PFSK-1 (cell line): Measurements from ENCODE around the gene BABAM2.

Experiments
- FOXP2 ChIP-seq: optimal IDR thresholded peaks from 2 replicates; pipeline ENCODE3; 2011; ENCODE audit warnings: borderline replicate concordance, control low read depth, inconsistent platforms; ENCODE audit not compliant: insufficient read depth; ENCODE audit errors: extremely low read length, extremely low read depth
- POLR2AphosphoS5 ChIP-seq: IDR thresholded peaks from 2 replicates; pipeline ENCODE4 v1.6.1; 2012; ENCODE audit warnings: low read depth, mild to moderate bottlenecking, control low read depth, low read length, moderate library complexity
- REST ChIP-seq, 2 experiments: IDR thresholded peaks; 2 replicates each; pipeline versions ENCODE4 v1.6.1 to v1.8.0; 2011 to 2012; ENCODE audit warnings: low read depth in 2 of 2, low read length in 2 of 2, control low read depth in 1 of 2, inconsistent platforms in 1 of 2, mild to moderate bottlenecking in 1 of 2, moderate library complexity in 1 of 2; ENCODE audit not compliant: insufficient read depth in 1 of 2
- SIN3A ChIP-seq: IDR thresholded peaks from 2 replicates; pipeline ENCODE4 v1.6.1; 2012; ENCODE audit warnings: mild to moderate bottlenecking, low read length, moderate library complexity, borderline replicate concordance; ENCODE audit not compliant: insufficient read depth
- TAF1 ChIP-seq: IDR thresholded peaks from 2 replicates; pipeline ENCODE4 v1.6.1; 2012; ENCODE audit warnings: low read length, control low read depth, borderline replicate concordance; ENCODE audit not compliant: insufficient read depth

The BABAM2 gene

GRCh38 chr2:27980242-27980641, 89.7 kb downstream of the BABAM2 start:
- TF ChIP-seq REST (IDR thresholded peaks at IDR 0.05; ENCODE audit: insufficient read depth in 1 of 2, low read depth in 2 of 2, low read length in 2 of 2): no peak
- TF ChIP-seq FOXP2: no peak
- no peak for TF ChIP-seq SIN3A
- no peak for TF ChIP-seq POLR2AphosphoS5
- TF ChIP-seq TAF1: no peak

GRCh38 chr2:27984153-27984552, 93.6 kb downstream of the BABAM2 start:
- TF ChIP-seq SIN3A (no peak), POLR2AphosphoS5 (no peak), TAF1 (no peak), REST (IDR thresholded peaks at IDR 0.05; ENCODE audit: insufficient read depth in 1 of 2, low read depth in 2 of 2, low read length in 2 of 2) (no peak), FOXP2 (no peak)

- TF ChIP-seq FOXP2 (no peak), TAF1 (no peak), POLR2AphosphoS5 (no peak), SIN3A (no peak), REST (IDR thresholded peaks at IDR 0.05; ENCODE audit: insufficient read depth in 1 of 2, low read depth in 2 of 2, low read length in 2 of 2) (no peak)
These were observed 97.8 kb downstream of the BABAM2 start for GRCh38 chr2:27988306-27988705.

GRCh38 chr2:27988718-27989117, 98.2 kb downstream of the BABAM2 start:
- TF ChIP-seq REST (IDR thresholded peaks at IDR 0.05; ENCODE audit: insufficient read depth in 1 of 2, low read depth in 2 of 2, low read length in 2 of 2) (no peak), FOXP2 (no peak), SIN3A (no peak), TAF1 (no peak), POLR2AphosphoS5 (no peak)

GRCh38 chr2:27989149-27989548, 98.6 kb downstream of the BABAM2 start:
- no peak for TF ChIP-seq POLR2AphosphoS5
- no peak for TF ChIP-seq REST (IDR thresholded peaks at IDR 0.05; ENCODE audit: insufficient read depth in 1 of 2, low read depth in 2 of 2, low read length in 2 of 2)
- no peak for TF ChIP-seq TAF1
- no peak for TF ChIP-seq FOXP2
- TF ChIP-seq SIN3A: no peak
